Smooth muscle cell (in vitro differentiated cells): ENCODE data around the gene FOXF2. TPM values are rescaled to one million over a fixed set of nuclear protein-coding genes. Genes with fewer than 3 reads are reported as not detected.

Experiments used
- DNase-seq: peaks from one replicate; lab custom pipeline; 2025; ENCODE audit not compliant: unreplicated experiment; lab: John Stamatoyannopoulos, UW
- H2AFZ ChIP-seq: fragments of 200-600 bp; sonication (generic); 2 replicates; pipeline ENCODE4 v1.6.0; 2016; ENCODE audit warnings: antibody characterized with exemption, low read depth, mild to moderate bottlenecking
- H3F3A ChIP-seq: fragments of 200-600 bp; sonication (generic); 2 replicates; pipeline ENCODE4 v1.6.0; 2017; ENCODE audit warnings: antibody characterized with exemption, low read depth
- H3K27ac ChIP-seq: fragments of 200-600 bp; sonication (generic); 2 replicates; pipeline ENCODE4 v1.5.1; 2016; ENCODE audit warnings: low read depth, mild to moderate bottlenecking
- H3K27me3 ChIP-seq: fragments of 200-600 bp; sonication (generic); 2 replicates; pipeline ENCODE4 v1.6.1; 2016; ENCODE audit warnings: low read depth, mild to moderate bottlenecking
- H3K36me3 ChIP-seq: fragments of 200-600 bp; sonication (generic); 2 replicates; pipeline ENCODE4 v1.5.1; 2016; ENCODE audit warnings: low read depth
- H3K4me1 ChIP-seq: fragments of 200-600 bp; sonication (generic); 2 replicates; pipeline ENCODE4 v1.5.1; 2016; ENCODE audit warnings: low read depth
- H3K4me2 ChIP-seq: fragments of 200-600 bp; sonication (generic); 2 replicates; pipeline ENCODE4 v1.6.0; 2016; ENCODE audit warnings: mild to moderate bottlenecking
- H3K4me3 ChIP-seq: fragments of 200-600 bp; sonication (generic); 2 replicates; pipeline ENCODE4 v1.5.1; 2016; ENCODE audit warnings: mild to moderate bottlenecking
- H3K79me2 ChIP-seq: fragments of 200-600 bp; sonication (generic); 2 replicates; pipeline ENCODE4 v1.6.0; 2016; ENCODE audit warnings: low read depth, mild to moderate bottlenecking
- H3K9ac ChIP-seq: fragments of 200-600 bp; sonication (generic); 2 replicates; pipeline ENCODE4 v1.6.0; 2016; ENCODE audit warnings: low read depth
- H3K9me3 ChIP-seq: fragments of 200-600 bp; sonication (generic); replicated peaks from 2 replicates; pipeline ENCODE4 v1.5.1; 2016; ENCODE audit warnings: low read depth
- H4K20me1 ChIP-seq: fragments of 200-600 bp; sonication (generic); 2 replicates; pipeline ENCODE4 v1.6.0; 2016; ENCODE audit warnings: low read depth
- CTCF ChIP-seq: fragments of 200-600 bp; sonication (generic); IDR thresholded peaks from 2 replicates; pipeline ENCODE4 v1.5.1; 2017; ENCODE audit warnings: borderline replicate concordance, mild to moderate bottlenecking, antibody characterized with exemption; ENCODE audit not compliant: insufficient read depth, poor library complexity, severe bottlenecking
- WGBS: methylation state at CpG from one replicate; pipeline ENCODE4 v1.1.7; 2016; ENCODE audit warnings: low lambda C conversion rate; 5-methylcytosine and 5-hydroxymethylcytosine counted together
- polyA plus RNA-seq: library from polyadenylated mRNA; unstranded; fragments of >200 nt; fragmentation: Nextera tagmentation; extraction: Ambion mirVana; gene quantifications from 2 replicates; pipeline ENCODE4 v1.2.1, GENCODE V29; 2016
- total RNA-seq: library from RNA; depleted of rRNA; stranded (reverse); fragments of >200 nt; gene quantifications from 2 replicates; pipeline ENCODE4 v1.2.3, GENCODE V29; 2014

The FOXF2 gene
- total RNA-seq: 1.8 and 3.5 TPM in 2 replicates
- 4.5 and 4.8 TPM in 2 replicates for polyA plus RNA-seq

GRCh38 chr6:1389369-1390132, at the start of gene FOXF2:
Gene FOXF2, plus strand, starts transcription at chr6:1389576. Its CDS starts 372 bp downstream, at chr6:1389948.
- Histone ChIP-seq H2AFZ (peak within 1 kb of the TSS; percentile 94), H3K36me3 (no peaks in the 10 kb centered on the region), H3K4me2 (peak within 1 kb of the TSS; percentile 94), H4K20me1 (peaks cover 24% of the 10 kb centered on the region), H3K4me1 (peaks cover 20% of the 10 kb centered on the region), H3K9ac (no peak within 1 kb of the TSS), H3F3A (peaks cover 3% of the 10 kb centered on the region), H3K27ac (no peak within 1 kb of the TSS), H3K4me3 (peak within 1 kb of the TSS; percentile 57), H3K79me2 (no peaks in the 10 kb centered on the region), H3K9me3 (no peaks in the 10 kb centered on the region), H3K27me3 (peaks cover 94% of the 10 kb centered on the region)
- no peak for TF ChIP-seq CTCF
- 0% methylated on average over 2 of the region's 112 CpGs for WGBS
- no peak for DNase-seq

- H4K20me1 ChIP-seq: no peaks in the 10 kb centered on the region
- no peak overlapping the region for H3K4me3 ChIP-seq
- no peak for DNase-seq
- H3K4me1 ChIP-seq: no peaks in the 10 kb centered on the region
- no peak overlapping the region for H3K4me2 ChIP-seq
- H3K27me3 ChIP-seq: no peaks in the 10 kb centered on the region
- H2AFZ ChIP-seq: no peak overlapping the region
- no peaks in the 10 kb centered on the region for H3K9me3 ChIP-seq
- H3K9ac ChIP-seq: no peak overlapping the region
- TF ChIP-seq CTCF: no peak
- no peaks in the 10 kb centered on the region for H3K79me2 ChIP-seq
- no peaks in the 10 kb centered on the region for H3F3A ChIP-seq
- H3K36me3 ChIP-seq: no peaks in the 10 kb centered on the region
- no peak overlapping the region for H3K27ac ChIP-seq
Measured at GRCh38 chr6:1346101-1346500, 43.3 kb upstream of the FOXF2 start.

GRCh38 chr6:1346558-1347091, 42.8 kb upstream of the FOXF2 start:
- Histone ChIP-seq H3K36me3 (no peaks in the 10 kb centered on the region), H3K9me3 (no peaks in the 10 kb centered on the region), H3K27me3 (no peaks in the 10 kb centered on the region), H3K4me2 (no peak overlapping the region), H3K4me3 (no peak overlapping the region), H3K4me1 (no peaks in the 10 kb centered on the region), H3K79me2 (no peaks in the 10 kb centered on the region), H4K20me1 (no peaks in the 10 kb centered on the region), H2AFZ (no peak overlapping the region), H3K27ac (no peak overlapping the region), H3K9ac (no peak overlapping the region), H3F3A (no peaks in the 10 kb centered on the region)
- no peak for DNase-seq
- 79% methylated on average over 5 of the region's 5 CpGs for WGBS
- TF ChIP-seq CTCF: no peak
